BJ (cell line): ENCODE results near the gene DHRSX. TPM values are rescaled to one million over a fixed set of nuclear protein-coding genes. Genes with fewer than 3 reads are reported as not detected.

Experiments
- CTCF ChIA-PET: fragments of 350-600 bp; formaldehyde crosslinking; extraction: SDS; loops from one replicate; lab custom pipeline; 2021; ENCODE audit warnings: antibody characterized with exemption, inconsistent platforms; lab: Yijun Ruan, JAX
- POLR2A ChIA-PET: fragments of 300-600 bp; sonication (Branson Sonifier 250); formaldehyde crosslinking; extraction: SDS; loops from one replicate; lab custom pipeline; 2021; ENCODE audit warnings: antibody characterized with exemption; lab: Charles Lee
- DNase-seq: peaks from one replicate; pipeline ENCODE4 v3.0.0-alpha.2; 2011; ENCODE audit warnings: low read depth
- H3K27me3 ChIP-seq: 2 replicates; pipeline ENCODE4 v1.6.0; 2011; ENCODE audit warnings: low read length; ENCODE audit not compliant: control insufficient read depth, insufficient read depth
- H3K36me3 ChIP-seq: 2 replicates; pipeline ENCODE4 v1.5.1; 2011; ENCODE audit warnings: low read length; ENCODE audit not compliant: control insufficient read depth, insufficient read depth
- H3K4me3 ChIP-seq: 2 replicates; pipeline ENCODE4 v1.5.1; 2011; ENCODE audit warnings: low read depth, mild to moderate bottlenecking, control low read depth, low read length
- polyA plus RNA-seq: library from polyadenylated mRNA; depleted of rRNA; stranded (reverse); fragments of >200 nt; gene quantifications from 2 replicates; pipeline ENCODE4 v1.2.3, GENCODE V29; 2011
- TF ChIP-seq, protein P1 (sequence below): IDR thresholded peaks from 2 replicates; pipeline ENCODE4 v1.5.1; 2011; ENCODE audit warnings: low read depth, mild to moderate bottlenecking, control low read depth, inconsistent platforms, low read length, moderate library complexity; ENCODE audit not compliant: insufficient read depth

DHRSX gene
- polyA plus RNA-seq, 1 experiment: 66.2 TPM

DNA sequence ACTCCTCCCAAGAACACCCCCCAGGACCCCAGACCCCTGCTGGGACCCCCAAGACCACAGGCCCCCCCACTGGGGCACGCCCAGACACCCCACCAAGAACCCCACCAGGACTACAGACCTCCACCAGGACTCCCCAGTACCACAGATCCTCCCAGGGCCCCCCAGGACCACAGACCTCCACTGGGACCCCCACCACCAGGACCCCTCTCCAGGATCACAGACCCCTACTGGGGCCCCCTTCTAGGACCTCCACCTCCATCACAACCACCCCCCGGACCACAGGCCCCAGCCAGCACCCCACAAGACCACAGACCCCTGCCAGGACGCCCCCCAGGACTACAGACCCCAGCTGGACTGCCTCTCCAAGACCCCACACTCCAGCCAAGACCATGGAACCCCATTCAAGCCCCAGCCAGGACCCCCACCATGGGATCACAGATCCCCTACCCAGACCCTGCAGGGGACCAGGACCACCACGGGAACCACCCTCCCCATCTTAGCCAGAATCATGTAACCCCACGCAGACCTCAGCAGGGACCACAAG is 855 bp upstream of the DHRSX start:
- ChIA-PET POLR2A (no interaction called here), CTCF (no interaction called here)
- TF ChIP-seq, protein P1, sequence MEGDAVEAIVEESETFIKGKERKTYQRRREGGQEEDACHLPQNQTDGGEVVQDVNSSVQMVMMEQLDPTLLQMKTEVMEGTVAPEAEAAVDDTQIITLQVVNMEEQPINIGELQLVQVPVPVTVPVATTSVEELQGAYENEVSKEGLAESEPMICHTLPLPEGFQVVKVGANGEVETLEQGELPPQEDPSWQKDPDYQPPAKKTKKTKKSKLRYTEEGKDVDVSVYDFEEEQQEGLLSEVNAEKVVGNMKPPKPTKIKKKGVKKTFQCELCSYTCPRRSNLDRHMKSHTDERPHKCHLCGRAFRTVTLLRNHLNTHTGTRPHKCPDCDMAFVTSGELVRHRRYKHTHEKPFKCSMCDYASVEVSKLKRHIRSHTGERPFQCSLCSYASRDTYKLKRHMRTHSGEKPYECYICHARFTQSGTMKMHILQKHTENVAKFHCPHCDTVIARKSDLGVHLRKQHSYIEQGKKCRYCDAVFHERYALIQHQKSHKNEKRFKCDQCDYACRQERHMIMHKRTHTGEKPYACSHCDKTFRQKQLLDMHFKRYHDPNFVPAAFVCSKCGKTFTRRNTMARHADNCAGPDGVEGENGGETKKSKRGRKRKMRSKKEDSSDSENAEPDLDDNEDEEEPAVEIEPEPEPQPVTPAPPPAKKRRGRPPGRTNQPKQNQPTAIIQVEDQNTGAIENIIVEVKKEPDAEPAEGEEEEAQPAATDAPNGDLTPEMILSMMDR: no peak
- Histone ChIP-seq H3K27me3 (no peaks in the 10 kb centered on the region), H3K36me3 (no peaks in the 10 kb centered on the region), H3K4me3 (no peak overlapping the region)
- no peak for DNase-seq

DNA sequence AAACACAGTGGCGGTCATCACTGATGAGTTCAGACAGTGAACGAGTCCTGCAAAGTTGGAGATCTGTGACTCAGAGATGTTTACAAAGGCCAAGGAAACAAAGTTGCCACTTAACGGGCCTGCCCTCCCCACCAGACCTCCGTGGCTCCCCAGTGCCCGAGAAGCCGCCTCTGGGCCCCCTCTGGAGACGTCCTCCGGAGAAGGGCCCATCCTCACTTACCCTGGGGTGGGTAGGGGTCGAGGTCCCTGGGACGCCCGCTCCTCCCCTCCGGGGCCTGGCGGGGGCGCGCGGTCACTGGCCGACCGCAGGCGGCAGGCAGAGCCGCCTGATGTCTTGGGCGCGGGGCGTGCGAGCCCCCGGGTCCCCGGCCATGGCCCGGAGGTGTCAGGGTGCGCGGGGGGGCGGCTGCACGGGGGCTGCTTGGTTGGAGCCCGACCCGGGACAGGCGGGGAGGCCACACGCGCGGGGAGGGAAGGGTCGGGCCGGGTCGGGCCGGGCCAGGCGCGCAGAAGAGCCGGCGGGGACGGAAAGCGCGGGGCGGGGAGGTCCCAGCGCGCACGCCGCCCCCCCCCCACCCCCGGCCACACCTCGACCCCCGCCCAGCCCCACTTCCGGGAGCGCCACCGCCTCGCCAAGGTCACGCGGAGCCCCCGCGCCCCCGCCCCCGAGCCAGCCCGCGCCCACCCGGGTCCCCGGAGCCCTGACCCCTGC is 529 bp downstream of the DHRSX start:
- Histone ChIP-seq H3K27me3 (no peaks in the 10 kb centered on the region), H3K4me3 (peak overlapping the region; percentile 55), H3K36me3 (no peaks in the 10 kb centered on the region; the same call in none of the 2 replicates)
- TF ChIP-seq, protein P1: 0 out of 2 replicates have a peak, but pooled peaks have one; percentile 8
- ChIA-PET POLR2A (no interaction called here), CTCF (no interaction called here)
- DNase-seq: no peak

DNA sequence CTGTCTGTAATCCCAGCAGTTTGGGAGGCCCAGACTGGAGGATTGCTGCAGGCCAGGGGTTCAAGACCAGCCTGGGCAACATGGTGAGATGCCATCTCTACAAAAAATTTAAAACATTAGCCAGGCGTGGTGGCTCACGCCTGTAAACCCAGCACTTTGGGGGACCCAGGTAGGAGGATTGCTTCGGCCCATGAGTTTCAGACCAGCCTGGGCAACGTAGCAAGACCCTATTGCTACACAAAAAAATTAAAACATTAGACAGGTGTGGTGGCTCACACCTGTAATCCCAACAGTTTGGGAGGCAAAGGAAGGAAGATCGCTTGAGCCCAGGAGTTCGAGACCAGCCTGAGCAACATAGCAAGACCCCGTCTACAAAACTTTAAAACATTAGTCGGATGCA is 1.3 kb downstream of the DHRSX start:
- Histone ChIP-seq H3K27me3 (no peaks in the 10 kb centered on the region), H3K4me3 (peak overlapping the region; percentile 55), H3K36me3 (no peaks in the 10 kb centered on the region; the same call in none of the 2 replicates)
- ChIA-PET CTCF (no interaction called here), POLR2A (no interaction called here)
- no peak for DNase-seq
- TF ChIP-seq, protein P1: no peak

DNA sequence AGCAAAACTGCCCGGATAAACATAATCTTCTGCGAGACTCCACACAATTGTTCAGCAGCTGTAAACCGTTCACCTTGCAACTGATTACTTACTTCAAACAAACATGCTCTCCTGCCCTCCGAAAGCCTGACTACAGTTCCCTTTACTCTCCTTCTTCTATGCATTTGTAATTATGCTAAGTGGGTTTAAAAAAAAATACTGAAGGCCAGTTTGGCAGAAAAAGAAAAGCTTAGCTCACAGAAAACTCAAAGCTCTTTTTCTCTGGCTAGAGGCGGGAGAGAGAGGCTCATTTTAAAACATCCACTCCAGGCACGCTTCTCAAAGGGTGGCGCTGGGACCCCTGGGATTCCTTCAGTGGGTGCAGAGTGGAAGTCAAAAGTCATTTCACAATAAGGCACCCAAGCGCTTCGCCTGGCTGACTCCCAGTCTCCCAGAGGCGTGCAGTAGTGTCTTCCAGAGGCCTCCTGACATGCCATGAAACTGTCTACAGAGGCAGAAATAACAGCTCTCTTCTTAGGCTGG is 1.9 kb downstream of the DHRSX start:
- Histone ChIP-seq H3K36me3 (no peaks in the 10 kb centered on the region; the same call in none of the 2 replicates), H3K4me3 (peak overlapping the region; percentile 55), H3K27me3 (no peaks in the 10 kb centered on the region)
- POLR2A ChIA-PET: no interaction called here
- CTCF ChIA-PET: no interaction called here
- DNase-seq: no peak
- TF ChIP-seq, protein P1: no peak

DNA sequence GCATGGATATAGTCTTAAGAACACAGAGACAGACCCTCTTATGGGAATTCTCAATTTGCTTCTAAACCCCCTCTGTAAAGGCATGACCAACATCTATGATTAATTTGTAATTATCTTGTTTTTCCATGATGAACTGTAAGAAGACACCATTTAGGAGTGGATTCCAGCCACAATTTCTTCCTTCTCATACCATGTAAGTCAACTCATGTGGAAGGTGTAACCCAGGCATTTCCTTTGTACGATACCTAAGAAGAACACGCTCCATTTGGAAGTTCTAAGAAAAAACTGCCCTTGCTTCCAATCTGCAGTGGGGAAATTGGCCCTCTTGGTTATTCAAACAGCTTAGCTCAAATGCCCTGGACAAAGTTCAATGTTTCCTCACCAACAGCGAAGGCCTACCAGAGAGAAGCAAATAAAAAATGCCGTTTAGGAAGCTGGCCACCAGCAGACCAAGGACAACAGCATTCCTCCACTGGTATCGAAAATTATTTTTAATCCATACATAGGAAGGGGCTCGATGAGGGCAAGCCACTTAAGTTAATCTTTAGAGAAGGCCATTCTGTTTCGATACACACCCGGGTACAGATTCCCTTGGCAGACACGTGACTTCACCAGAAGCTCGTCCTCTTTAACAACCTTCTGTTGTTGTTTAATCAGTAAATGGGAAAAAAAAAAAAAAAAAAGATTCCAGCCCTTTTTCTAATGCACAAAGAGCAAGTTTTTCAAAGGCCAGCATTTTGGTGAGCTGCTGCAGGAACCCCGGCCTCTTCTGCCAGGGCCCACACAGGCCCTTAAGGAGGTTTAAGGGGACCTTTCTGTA is 2.6 kb downstream of the DHRSX start:
- TF ChIP-seq, protein P1: no peak
- DNase-seq: no peak
- H3K4me3 ChIP-seq: peak overlapping the region; percentile 55
- CTCF ChIA-PET: no interaction called here
- POLR2A ChIA-PET: no interaction called here
- no peaks in the 10 kb centered on the region for H3K27me3 ChIP-seq
- no peaks in the 10 kb centered on the region; the same call in none of the 2 replicates for H3K36me3 ChIP-seq
